ENCODE measurements around the gene GRIN1. TPM values are rescaled to one million over a fixed set of nuclear protein-coding genes. Genes with fewer than 3 reads are reported as not detected.
A peak's percentile ranks its signal among the peaks of the same experiment; 100 is the strongest.

GRIN1 gene
- total RNA-seq, 1 donor from 2014 or later: 0.18 TPM

- Histone ChIP-seq H3K4me2 (ENCODE audit: low read length) (no peak overlapping the region), H3K9ac (ENCODE audit: low read length) (no peak overlapping the region), H3K9me3 (ENCODE audit: insufficient read depth, low read depth, low read length) (no peaks in the 10 kb centered on the region), H3K4me3 (ENCODE audit: insufficient read depth, low read depth, low read length) (no peak overlapping the region), H3K4me1 (ENCODE audit: insufficient read depth, low read length) (peaks cover 18% of the 10 kb centered on the region), H4K20me1 (ENCODE audit: insufficient read depth, low read length) (peaks cover 37% of the 10 kb centered on the region), H3K27me3 (ENCODE audit: insufficient read depth, low read length) (no peaks in the 10 kb centered on the region), H3K27ac (ENCODE audit: low read depth, low read length) (no peak overlapping the region), H3K79me2 (ENCODE audit: insufficient read depth, low read length) (peaks cover 46% of the 10 kb centered on the region), H3K36me3 (ENCODE audit: insufficient read depth, low read length) (peaks cover 3% of the 10 kb centered on the region), H2AFZ (ENCODE audit: low read depth, low read length) (no peak overlapping the region)
- Mint-ChIP-seq H3K4me1 (ENCODE audit: low read depth, unreplicated experiment) (peaks cover 15% of the 10 kb centered on the region), H3K9me3 (ENCODE audit: unreplicated experiment) (no peaks in the 10 kb centered on the region), H3K36me3 (ENCODE audit: low read depth, unreplicated experiment) (peaks cover 10% of the 10 kb centered on the region), H3K4me3 (ENCODE audit: unreplicated experiment) (no peak overlapping the region), H3K27me3 (ENCODE audit: low read depth, unreplicated experiment) (no peaks in the 10 kb centered on the region), H3K27ac (ENCODE audit: unreplicated experiment) (no peak overlapping the region)
- DNase-seq (ENCODE audit: low read depth) (no peak), FAIRE-seq (no peak)
- TF ChIP-seq EZH2 (IDR thresholded peaks at IDR 0.05; ENCODE audit: insufficient read depth, low read length) (no peak), CTCF (IDR thresholded peaks at IDR 0.05; ENCODE audit: insufficient read depth, low read depth, low read length) (no peak)
Observed at GRCh38 chr9:137184881-137185660, 46.1 kb downstream of the GRIN1 start.

- TF ChIP-seq CTCF (IDR thresholded peaks at IDR 0.05; ENCODE audit: insufficient read depth, low read depth, low read length): no peak
- no peak for TF ChIP-seq EZH2 (IDR thresholded peaks at IDR 0.05; ENCODE audit: insufficient read depth, low read length)
- H3K79me2 ChIP-seq (ENCODE audit: insufficient read depth, low read length): peaks cover 55% of the 10 kb centered on the region
- H3K4me3 Mint-ChIP-seq (ENCODE audit: unreplicated experiment): no peak overlapping the region
- no peak overlapping the region for H3K9ac ChIP-seq (ENCODE audit: low read length)
- H3K9me3 ChIP-seq (ENCODE audit: insufficient read depth, low read depth, low read length): no peaks in the 10 kb centered on the region
- peaks cover 10% of the 10 kb centered on the region for H3K36me3 Mint-ChIP-seq (ENCODE audit: low read depth, unreplicated experiment)
- no peaks in the 10 kb centered on the region for H3K27me3 Mint-ChIP-seq (ENCODE audit: low read depth, unreplicated experiment)
- peaks cover 16% of the 10 kb centered on the region for H3K4me1 Mint-ChIP-seq (ENCODE audit: low read depth, unreplicated experiment)
- no peak overlapping the region for H3K4me2 ChIP-seq (ENCODE audit: low read length)
- FAIRE-seq (no peak), DNase-seq (ENCODE audit: low read depth) (no peak)
- peaks cover 19% of the 10 kb centered on the region for H3K4me1 ChIP-seq (ENCODE audit: insufficient read depth, low read length)
- no peak overlapping the region for H2AFZ ChIP-seq (ENCODE audit: low read depth, low read length)
- H3K27me3 ChIP-seq (ENCODE audit: insufficient read depth, low read length): no peaks in the 10 kb centered on the region
- no peak overlapping the region for H3K27ac ChIP-seq (ENCODE audit: low read depth, low read length)
- H3K4me3 ChIP-seq (ENCODE audit: insufficient read depth, low read depth, low read length): no peak overlapping the region
- peaks cover 46% of the 10 kb centered on the region for H4K20me1 ChIP-seq (ENCODE audit: insufficient read depth, low read length)
- peaks cover 3% of the 10 kb centered on the region for H3K36me3 ChIP-seq (ENCODE audit: insufficient read depth, low read length)
- no peaks in the 10 kb centered on the region for H3K9me3 Mint-ChIP-seq (ENCODE audit: unreplicated experiment)
- no peak overlapping the region for H3K27ac Mint-ChIP-seq (ENCODE audit: unreplicated experiment)
Observed at GRCh38 chr9:137185921-137186320, 47.0 kb downstream of the GRIN1 start.

DNA sequence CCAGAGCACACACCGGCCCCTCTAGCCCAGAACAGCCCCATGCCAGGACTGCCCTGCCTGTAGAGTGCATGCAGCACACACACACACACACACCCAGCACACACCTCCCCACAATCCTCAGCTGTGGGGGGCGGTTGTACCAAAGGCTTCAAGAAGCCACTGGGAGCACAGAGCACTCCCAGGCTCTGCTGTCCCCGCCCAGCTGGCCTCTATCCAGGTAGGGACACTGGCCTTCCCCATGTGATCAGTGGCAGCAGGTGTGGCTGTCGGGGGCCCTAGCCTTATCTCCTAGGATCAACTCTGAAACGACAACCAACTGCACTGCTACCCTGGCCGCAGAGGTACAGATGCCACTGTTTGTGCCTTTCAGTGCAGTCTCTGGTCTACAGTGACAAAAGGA is 47.4 kb downstream of the GRIN1 start:
- no peak overlapping the region for H3K4me3 ChIP-seq (ENCODE audit: insufficient read depth, low read depth, low read length)
- Mint-ChIP-seq H3K4me3 (ENCODE audit: unreplicated experiment) (peak overlapping the region; percentile 94), H3K27me3 (ENCODE audit: low read depth, unreplicated experiment) (no peaks in the 10 kb centered on the region), H3K27ac (ENCODE audit: unreplicated experiment) (peak overlapping the region; percentile 12), H3K36me3 (ENCODE audit: low read depth, unreplicated experiment) (peaks cover 10% of the 10 kb centered on the region), H3K4me1 (ENCODE audit: low read depth, unreplicated experiment) (peaks cover 16% of the 10 kb centered on the region), H3K9me3 (ENCODE audit: unreplicated experiment) (no peaks in the 10 kb centered on the region)
- peaks cover 60% of the 10 kb centered on the region for H3K79me2 ChIP-seq (ENCODE audit: insufficient read depth, low read length)
- no peak overlapping the region for H2AFZ ChIP-seq (ENCODE audit: low read depth, low read length)
- DNase-seq (ENCODE audit: low read depth) (no peak), FAIRE-seq (no peak)
- no peaks in the 10 kb centered on the region for H3K27me3 ChIP-seq (ENCODE audit: insufficient read depth, low read length)
- TF ChIP-seq CTCF (IDR thresholded peaks at IDR 0.05; ENCODE audit: insufficient read depth, low read depth, low read length) (no peak), EZH2 (IDR thresholded peaks at IDR 0.05; ENCODE audit: insufficient read depth, low read length) (no peak)
- H3K4me2 ChIP-seq (ENCODE audit: low read length): peak overlapping the region; percentile 99
- no peaks in the 10 kb centered on the region for H3K9me3 ChIP-seq (ENCODE audit: insufficient read depth, low read depth, low read length)
- H3K9ac ChIP-seq (ENCODE audit: low read length): no peak overlapping the region
- H3K36me3 ChIP-seq (ENCODE audit: insufficient read depth, low read length): peaks cover 3% of the 10 kb centered on the region
- H4K20me1 ChIP-seq (ENCODE audit: insufficient read depth, low read length): peaks cover 50% of the 10 kb centered on the region
- H3K27ac ChIP-seq (ENCODE audit: low read depth, low read length): no peak overlapping the region
- H3K4me1 ChIP-seq (ENCODE audit: insufficient read depth, low read length): peaks cover 19% of the 10 kb centered on the region

Data from astrocyte (in vitro differentiated cells and primary cell).